ENCODE data around the gene RAD51B.

GRCh38 chr14:67815573-67816225 lies 3.9 kb upstream of the RAD51B start:
- TF ChIP-seq CTCF (IDR thresholded peaks at IDR 0.05), result no peak
- TF ChIP-seq POLR2A (IDR thresholded peaks at IDR 0.05), result no peak

All from thyroid gland (tissue), 4 donors.